Hematopoietic multipotent progenitor cell treated with erythropoietin and hydrocortisone succinate and interleukin-3 and kit ligand, for 15 days (in vitro differentiated cells): ENCODE data around the gene PDLIM1.

ENCODE experiments used
- DNase-seq: peaks from one replicate; pipeline ENCODE4 v3.0.0-alpha.2; 2015; ENCODE audit warnings: low spot score

Gene PDLIM1

GRCh38 chr10:95314192-95314918, 23.6 kb upstream of the PDLIM1 start:
- DNase-seq: no peak

GRCh38 chr10:95312986-95313495, 22.2 kb upstream of the PDLIM1 start:
- DNase-seq: no peak

GRCh38 chr10:95312257-95312656, 21.5 kb upstream of the PDLIM1 start:
- no peak for DNase-seq

DNA sequence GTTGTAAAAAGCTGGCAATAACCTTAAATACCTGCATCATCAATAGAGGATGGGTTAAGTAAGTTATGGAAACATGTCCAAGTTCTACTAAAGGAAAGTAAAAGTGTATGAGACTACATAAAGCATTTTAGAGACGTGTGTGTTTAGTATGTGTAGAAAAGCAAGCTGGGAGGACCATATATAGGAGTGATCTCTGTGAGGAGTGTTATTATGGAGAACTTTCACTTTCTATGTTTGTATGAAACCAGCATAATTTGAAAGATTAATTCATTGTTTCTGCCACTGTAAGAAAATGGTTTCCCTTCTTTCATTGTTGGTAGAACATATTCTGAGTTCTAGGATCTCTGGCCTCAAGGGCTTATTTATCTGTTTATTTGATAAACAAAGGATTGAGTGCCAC, 19.2 kb upstream of the PDLIM1 start:
- no peak for DNase-seq

GRCh38 chr10:95308389-95309302, 17.8 kb upstream of the PDLIM1 start:
- DNase-seq: no peak

- no peak for DNase-seq
These were observed 16.0 kb upstream of the PDLIM1 start for GRCh38 chr10:95306851-95307250.

- DNase-seq: no peak
These were observed 15.5 kb upstream of the PDLIM1 start for GRCh38 chr10:95306318-95306650.

DNA sequence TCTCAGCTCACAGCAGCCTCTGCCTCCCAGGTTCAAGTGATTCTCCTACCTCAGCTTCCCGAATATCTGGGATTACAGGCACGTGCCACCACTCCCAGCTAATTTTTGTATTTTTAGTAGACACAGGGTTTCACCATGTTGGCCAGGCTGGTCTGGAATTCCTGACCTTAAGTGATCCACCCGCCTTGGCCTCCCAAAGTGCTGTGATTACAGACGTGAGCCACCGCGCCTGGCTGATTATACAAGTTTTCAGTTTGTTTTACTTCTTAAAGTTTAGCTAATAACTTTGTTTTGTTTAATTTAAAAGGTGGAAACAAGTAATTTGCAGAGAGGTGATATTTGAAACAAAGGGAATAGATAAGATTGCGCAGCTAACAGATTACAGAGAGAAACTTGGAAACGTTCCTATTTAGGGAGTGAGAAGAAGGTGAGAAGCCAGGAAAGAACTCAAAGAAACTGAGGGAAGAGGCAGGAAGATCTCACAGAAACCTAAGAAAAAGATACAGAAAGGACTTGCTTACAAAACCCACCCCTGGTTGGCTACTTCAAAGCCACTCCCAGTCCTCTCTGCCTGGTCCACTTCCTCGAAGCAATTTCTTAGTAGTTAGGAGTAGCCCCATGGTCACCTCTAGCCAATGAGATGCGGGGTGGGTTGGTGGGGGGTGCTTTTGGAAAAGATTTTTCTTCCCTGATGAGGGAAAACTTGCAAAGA, 15.0 kb upstream of the PDLIM1 start:
- no peak for DNase-seq

DNA sequence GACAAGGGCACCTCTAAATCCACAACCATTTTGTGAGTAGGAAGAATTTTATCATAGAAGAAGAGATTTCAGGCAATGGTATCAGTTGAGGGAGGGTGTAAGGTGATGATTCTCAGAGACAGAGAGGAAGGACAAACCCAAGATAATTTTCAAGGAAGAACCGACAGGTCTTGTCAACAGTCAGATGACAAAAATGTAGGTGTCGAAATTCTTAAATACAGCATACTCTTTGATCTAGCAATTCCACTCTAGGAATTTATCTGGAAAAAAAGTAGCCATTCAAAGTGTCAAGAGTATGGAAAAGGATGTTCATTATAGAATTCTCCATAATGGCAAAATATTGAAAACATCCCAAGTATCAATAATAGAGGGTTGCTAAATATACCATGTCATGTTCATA, 14.2 kb upstream of the PDLIM1 start:
- no peak for DNase-seq

DNA sequence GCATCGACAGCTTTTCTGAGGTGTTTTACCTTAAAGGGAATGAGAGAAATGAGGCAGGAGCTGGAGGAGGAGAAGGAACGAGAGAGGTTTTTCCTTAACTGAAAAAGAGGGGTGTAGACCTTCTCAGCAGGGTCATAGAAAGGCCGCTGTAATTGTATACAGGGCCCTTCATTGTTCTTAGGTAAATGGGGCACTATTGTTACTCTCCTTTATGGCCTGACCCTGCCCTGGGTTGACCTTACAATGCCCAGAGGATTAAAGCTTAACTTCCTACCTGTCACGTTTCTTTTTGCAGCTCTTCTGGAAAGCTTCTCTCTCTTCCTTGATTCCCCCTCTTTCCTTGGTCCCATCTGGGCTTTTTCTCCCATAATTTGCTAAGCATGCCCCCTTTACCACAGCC, 13.7 kb upstream of the PDLIM1 start:
- no peak for DNase-seq

DNA sequence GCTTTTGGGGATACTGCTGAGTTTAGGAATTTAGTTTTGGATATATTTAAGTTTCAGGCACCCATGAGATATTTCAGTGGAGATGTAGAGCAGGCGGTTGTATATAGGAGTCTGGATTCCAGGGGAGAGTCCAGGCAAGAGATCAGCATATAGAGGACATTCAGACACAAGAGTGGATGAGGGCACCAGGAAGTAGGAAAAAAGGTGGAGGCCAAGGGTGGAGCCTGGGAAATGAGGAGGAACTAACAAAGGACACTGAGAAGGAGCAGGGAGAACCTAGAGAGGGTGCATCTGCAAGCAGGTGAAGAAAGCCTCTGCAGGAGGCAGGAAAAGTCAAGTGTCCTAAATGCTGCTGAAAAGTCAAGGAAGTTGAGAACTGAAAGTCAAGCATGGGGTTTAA, 13.1 kb upstream of the PDLIM1 start:
- no peak for DNase-seq

DNA sequence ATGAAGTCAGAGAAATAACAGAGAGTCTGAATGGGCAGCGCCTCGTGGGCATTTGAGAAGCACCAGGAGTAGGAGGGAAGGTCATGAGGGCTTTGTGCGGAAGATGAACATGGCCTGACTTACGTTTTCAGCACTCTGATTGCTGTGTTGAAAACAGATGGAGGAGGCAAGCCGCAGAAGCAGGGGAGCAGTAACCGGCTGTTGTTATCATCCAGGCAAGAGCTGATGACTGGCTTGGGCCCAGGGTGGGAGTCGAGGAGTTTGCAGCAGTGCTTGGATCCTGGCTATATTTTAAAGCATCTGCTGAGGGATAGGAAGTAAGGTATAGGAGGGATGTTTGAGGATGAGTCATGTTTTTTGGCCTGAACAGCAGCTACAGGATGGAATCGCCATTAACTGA, 12.7 kb upstream of the PDLIM1 start:
- no peak for DNase-seq

DNA sequence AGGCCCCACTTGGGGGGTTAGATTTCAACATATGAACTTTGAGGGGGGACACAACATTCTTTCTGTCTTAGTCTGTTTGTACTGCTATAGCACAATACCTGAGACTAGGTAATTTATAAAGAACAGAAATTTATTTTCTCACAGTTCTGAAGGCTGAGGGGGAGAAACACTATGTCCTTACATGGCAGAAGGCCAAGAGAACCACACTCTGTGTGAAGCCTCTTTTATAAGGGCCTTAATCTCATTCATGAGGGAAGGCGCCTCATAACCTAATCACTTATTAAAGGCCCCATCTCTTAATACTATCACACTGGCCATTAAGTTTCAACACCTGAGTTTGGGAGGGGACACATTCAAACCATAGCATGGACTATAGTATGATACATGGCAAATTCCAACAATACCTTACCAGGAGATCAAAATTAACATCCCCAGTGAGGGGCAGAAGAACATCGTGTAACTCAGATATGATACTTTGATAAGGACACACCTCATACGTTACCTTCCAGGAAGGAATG, 9.3 kb upstream of the PDLIM1 start:
- DNase-seq: no peak

DNA sequence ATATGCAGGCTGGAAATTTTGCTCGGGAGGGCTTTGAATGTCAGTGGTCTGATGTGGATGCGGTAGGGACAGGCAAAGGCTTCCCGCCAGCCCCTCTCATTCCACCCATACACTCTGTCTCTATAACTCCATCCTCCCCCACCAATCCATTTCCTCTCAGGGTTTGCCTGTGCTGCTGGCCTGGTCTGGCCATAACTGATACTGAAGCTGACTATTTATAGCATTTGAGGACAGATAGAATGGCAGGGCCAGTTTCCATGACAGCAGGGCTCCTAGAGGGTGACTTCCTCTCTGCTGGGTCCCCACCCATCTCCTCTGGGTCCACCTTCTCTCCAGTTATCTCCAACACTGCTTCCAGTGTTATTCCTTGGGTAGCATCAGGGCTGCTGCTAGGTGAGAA, 6.6 kb upstream of the PDLIM1 start:
- DNase-seq: no peak

GRCh38 chr10:95296764-95297163, 6.0 kb upstream of the PDLIM1 start:
- no peak for DNase-seq

GRCh38 chr10:95295031-95295755, 4.4 kb upstream of the PDLIM1 start:
- no peak for DNase-seq

- DNase-seq: no peak
These were observed 2.8 kb upstream of the PDLIM1 start for GRCh38 chr10:95293631-95294030.

DNA sequence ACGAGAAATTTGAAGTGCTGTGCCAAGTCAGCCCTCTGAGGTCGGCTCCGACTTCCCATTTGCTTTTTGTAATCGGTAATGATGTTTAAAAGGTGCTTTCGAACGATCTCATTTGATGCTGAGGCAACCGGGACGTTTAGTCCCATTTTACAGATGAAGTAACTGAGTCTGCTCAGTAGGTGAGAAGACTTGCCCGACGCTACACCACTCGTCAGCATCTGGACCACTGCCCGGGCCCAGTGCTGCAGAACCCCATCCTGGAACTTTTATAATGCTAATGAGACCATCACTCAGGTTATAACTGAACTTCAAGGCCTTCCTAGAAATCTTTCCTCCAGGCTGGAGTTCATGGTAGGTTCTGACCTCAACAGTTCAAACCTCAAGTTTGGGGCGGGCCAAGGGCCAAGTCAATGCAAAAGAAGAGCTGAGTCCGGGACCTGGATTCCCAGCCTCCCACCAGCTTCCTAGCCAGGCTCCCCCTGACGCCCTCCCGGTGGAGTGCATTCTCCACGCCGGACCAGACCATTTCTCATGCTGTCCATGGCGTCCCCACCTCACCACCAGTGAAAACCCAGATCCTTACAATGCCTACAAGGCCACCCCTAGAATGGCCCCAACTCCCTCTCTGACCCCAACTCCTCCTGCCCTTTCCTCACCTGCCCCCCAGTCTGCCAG, 699 bp upstream of the PDLIM1 start:
- no peak for DNase-seq

DNA sequence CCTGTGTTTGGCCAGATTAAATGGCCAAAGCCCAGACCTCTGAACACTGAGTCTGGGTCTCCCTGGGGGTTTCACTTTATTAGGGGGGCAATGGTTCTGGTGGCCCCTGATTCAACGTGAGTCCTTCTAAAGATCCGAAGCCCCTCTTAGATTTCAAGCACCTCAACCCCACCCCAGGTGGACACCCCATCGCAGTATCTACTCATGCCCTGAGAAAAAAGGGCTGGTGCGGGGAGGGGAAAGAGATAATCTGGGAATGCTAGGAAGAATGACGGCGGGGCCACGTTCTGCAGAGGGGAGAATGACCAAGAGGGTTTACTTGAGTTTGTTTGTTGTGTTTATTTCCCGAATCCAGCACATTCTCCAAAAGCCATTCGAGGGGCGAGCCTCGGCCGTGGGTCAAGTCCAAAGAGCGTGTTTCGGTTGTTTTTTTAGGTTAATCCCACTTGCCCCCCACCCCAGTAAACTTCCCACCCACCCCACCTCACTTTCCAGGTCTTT, 832 bp downstream of the PDLIM1 start:
- DNase-seq: no peak

DNA sequence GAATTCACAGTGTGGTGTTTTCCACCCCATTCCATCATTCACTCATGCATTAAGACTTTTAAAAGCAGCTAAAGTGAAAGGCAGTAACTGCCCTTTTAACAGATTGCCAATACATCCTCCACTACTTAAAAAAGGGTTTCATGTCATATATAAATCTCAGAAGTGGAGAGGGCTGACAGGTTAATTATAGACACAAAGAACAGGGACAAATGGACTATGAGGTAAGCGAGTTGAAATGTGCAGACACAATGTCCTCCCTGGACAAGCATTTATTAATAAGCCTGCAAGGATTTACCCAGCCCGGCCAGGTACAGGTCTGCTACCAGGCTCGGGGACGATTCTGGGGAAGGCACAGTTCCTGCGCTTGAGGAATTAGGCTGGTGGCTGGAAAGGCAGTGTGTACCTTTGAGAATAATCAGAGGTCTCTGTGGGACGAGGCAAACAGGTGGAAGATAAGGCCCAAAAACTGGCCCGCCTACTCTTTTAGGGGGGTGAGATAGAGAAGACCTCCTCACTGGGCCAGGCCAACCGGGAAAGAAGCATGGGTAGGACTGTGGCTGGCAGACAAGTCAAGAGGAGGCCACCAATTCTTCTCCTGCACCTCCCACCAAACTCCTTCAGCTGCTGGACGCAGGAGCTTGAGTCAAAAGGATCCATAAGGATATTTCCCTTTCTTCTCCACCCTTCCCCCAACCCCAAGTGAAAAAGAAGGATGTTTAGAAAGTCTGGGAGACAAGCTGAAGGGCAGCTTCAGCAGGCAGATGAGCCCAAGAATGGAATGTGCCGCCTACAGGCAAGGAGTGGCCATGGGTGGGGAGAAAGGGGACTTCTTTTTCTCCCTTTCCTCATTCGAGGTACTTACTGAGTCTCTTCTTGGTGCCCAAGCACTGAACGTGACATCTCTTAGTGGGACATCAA, 1.5 kb downstream of the PDLIM1 start:
- no peak for DNase-seq
